Activated B cell treated with CpG ODN at 0.5 μM for 24 hours (primary cell): ENCODE results near the gene APOL6. TPM values are rescaled to one million over a fixed set of nuclear protein-coding genes. Genes with fewer than 3 reads are reported as not detected.

ENCODE experiments used
- ATAC-seq: fragments of 200-7000 bp; cut with Tn5 transposase; one replicate; pipeline ENCODE4 v1.10.0; 2021; ENCODE audit warnings: low read depth, mild to moderate bottlenecking, moderate library complexity
- CTCF ChIA-PET: fragments of 350-600 bp; sonication (Branson Sonifier 250); formaldehyde crosslinking; loops from one replicate; lab custom pipeline; 2021; ENCODE audit warnings: antibody characterized with exemption; lab: Charles Lee
- POLR2A ChIA-PET: fragments of 350-600 bp; sonication (Branson Sonifier 250); formaldehyde crosslinking; loops from one replicate; lab custom pipeline; 2021; ENCODE audit warnings: antibody characterized with exemption; lab: Charles Lee
- DNase-seq: peaks from one replicate; pipeline ENCODE4 v3.0.0; 2022
- H3K27ac Mint-ChIP-seq: one replicate; pipeline ENCODE4 v1.8.0; 2020; ENCODE audit warnings: mixed read lengths
- H3K27me3 Mint-ChIP-seq: one replicate; pipeline ENCODE4 v1.8.0; 2021; ENCODE audit warnings: mixed read lengths
- H3K36me3 Mint-ChIP-seq: one replicate; pipeline ENCODE4 v1.8.0; 2021; ENCODE audit warnings: low read depth, mixed read lengths
- H3K4me1 Mint-ChIP-seq: one replicate; pipeline ENCODE4 v1.8.0; 2021; ENCODE audit warnings: mixed read lengths
- H3K4me3 Mint-ChIP-seq: one replicate; pipeline ENCODE4 v1.8.0; 2020; ENCODE audit warnings: mild to moderate bottlenecking, mixed read lengths
- H3K9me3 Mint-ChIP-seq: one replicate; pipeline ENCODE4 v1.8.0; 2020; ENCODE audit warnings: mixed read lengths
- CTCF ChIP-seq: fragments of 200-600 bp; IDR thresholded peaks from one replicate; pipeline ENCODE4 v1.8.0; 2022; ENCODE audit warnings: antibody characterized with exemption, mild to moderate bottlenecking
- intact Hi-C: fragments of 100-400 bp; cut with micrococcal nuclease; formaldehyde crosslinking; loops from one replicate; pipeline ENCODE4 v1.15.1; 2024
- total RNA-seq: library from RNA; stranded (reverse); gene quantifications from 2 replicates; pipeline ENCODE4 v1.2.3, GENCODE V29; 2022

The APOL6 gene
- total RNA-seq, 1 donor from 2014 or later, result 7.7 TPM

- H3K4me3 Mint-ChIP-seq, result no peak overlapping the region
- POLR2A ChIA-PET, result interaction anchor here (1.3 kb wide), 1 partner anchor 13 kb away, joined by 4 read pairs; the partner anchor contains the start of gene APOL6
Observed at GRCh38 chr22:35634943-35635540, 13.2 kb upstream of the APOL6 start.

GRCh38 chr22:35637254-35637653 lies 11.0 kb upstream of the APOL6 start:
- H3K36me3 Mint-ChIP-seq, result no peaks in the 10 kb centered on the region
- ChIA-PET POLR2A (no interaction called here), CTCF (no interaction called here)
- H3K9me3 Mint-ChIP-seq, result peaks cover 1% of the 10 kb centered on the region
- ATAC-seq, result no peak
- peaks cover 13% of the 10 kb centered on the region for H3K27me3 Mint-ChIP-seq
- no peaks in the 10 kb centered on the region for H3K4me1 Mint-ChIP-seq
- H3K4me3 Mint-ChIP-seq, result no peak overlapping the region
- intact Hi-C loops, result no loop called here
- TF ChIP-seq CTCF, result no peak
- no peak overlapping the region for H3K27ac Mint-ChIP-seq
- DNase-seq, result no peak

More at GRCh38 chr22:35634943-35635540, 13.2 kb upstream of the APOL6 start:
- intact Hi-C loops, result loop anchor here (5.0 kb wide), 1 partner anchor 207 kb away; no protein-coding TSS in a partner anchor
- peaks cover 1% of the 10 kb centered on the region for H3K9me3 Mint-ChIP-seq
- DNase-seq, result no peak
- CTCF ChIA-PET, result no interaction called here
- no peak overlapping the region for H3K27ac Mint-ChIP-seq
- no peaks in the 10 kb centered on the region for H3K36me3 Mint-ChIP-seq
- TF ChIP-seq CTCF, result no peak
- peaks cover 13% of the 10 kb centered on the region for H3K27me3 Mint-ChIP-seq
- peaks cover under 1% of the 10 kb centered on the region for H3K4me1 Mint-ChIP-seq
- no peak for ATAC-seq

GRCh38 chr22:35638001-35638400 lies 10.2 kb upstream of the APOL6 start:
- peaks cover 13% of the 10 kb centered on the region for H3K27me3 Mint-ChIP-seq
- ATAC-seq, result no peak
- no peak overlapping the region for H3K4me3 Mint-ChIP-seq
- peaks cover 1% of the 10 kb centered on the region for H3K9me3 Mint-ChIP-seq
- intact Hi-C loops, result no loop called here
- H3K36me3 Mint-ChIP-seq, result no peaks in the 10 kb centered on the region
- CTCF ChIA-PET, result no interaction called here
- no peak for DNase-seq
- TF ChIP-seq CTCF, result no peak
- POLR2A ChIA-PET, result no interaction called here
- H3K27ac Mint-ChIP-seq, result no peak overlapping the region
- no peaks in the 10 kb centered on the region for H3K4me1 Mint-ChIP-seq

- H3K27ac Mint-ChIP-seq, result no peak overlapping the region
- POLR2A ChIA-PET, result no interaction called here
- H3K4me3 Mint-ChIP-seq, result no peak overlapping the region
- DNase-seq (no peak), ATAC-seq (no peak)
- intact Hi-C loops, result no loop called here
- CTCF ChIA-PET, result no interaction called here
- H3K9me3 Mint-ChIP-seq, result peaks cover 1% of the 10 kb centered on the region
- no peaks in the 10 kb centered on the region for H3K36me3 Mint-ChIP-seq
- no peak for TF ChIP-seq CTCF
- peaks cover 13% of the 10 kb centered on the region for H3K27me3 Mint-ChIP-seq
- no peaks in the 10 kb centered on the region for H3K4me1 Mint-ChIP-seq
Observed at GRCh38 chr22:35638410-35638809, 9.8 kb upstream of the APOL6 start.

- no peak overlapping the region for H3K27ac Mint-ChIP-seq
- no peak for ATAC-seq
- no peak for TF ChIP-seq CTCF
- no peak for DNase-seq
- H3K4me3 Mint-ChIP-seq, result no peak overlapping the region
- no peaks in the 10 kb centered on the region for H3K36me3 Mint-ChIP-seq
- H3K27me3 Mint-ChIP-seq, result peaks cover 11% of the 10 kb centered on the region
- H3K4me1 Mint-ChIP-seq, result peaks cover 1% of the 10 kb centered on the region
- ChIA-PET CTCF (no interaction called here), POLR2A (no interaction called here)
- no peaks in the 10 kb centered on the region for H3K9me3 Mint-ChIP-seq
- intact Hi-C loops, result no loop called here
Observed at GRCh38 chr22:35641494-35642120, 6.6 kb upstream of the APOL6 start.
